ENCODE results near the gene KLHL33. TPM values are rescaled to one million over a fixed set of nuclear protein-coding genes. Genes with fewer than 3 reads are reported as not detected.

The KLHL33 gene
- total RNA-seq, 1 donor from 2014 or later: not detected

- intact Hi-C loops (cut with micrococcal nuclease): no loop called here
- Mint-ChIP-seq H3K4me3 (ENCODE audit: low read depth) (no peak overlapping the region), H3K36me3 (ENCODE audit: low read depth) (no peaks in the 10 kb centered on the region), H3K9me3 (no peaks in the 10 kb centered on the region), H3K27me3 (ENCODE audit: low read depth) (no peaks in the 10 kb centered on the region), H3K4me1 (ENCODE audit: low read depth) (peaks cover 15% of the 10 kb centered on the region), H3K27ac (no peak overlapping the region)
- no peak for DNase-seq (ENCODE audit: low spot score)
These were observed 2.7 kb upstream of the KLHL33 start for GRCh38 chr14:20438664-20439063.

GRCh38 chr14:20436363-20436755, 393 bp upstream of the KLHL33 start:
- DNase-seq (ENCODE audit: low spot score): no peak
- intact Hi-C loops (cut with micrococcal nuclease): no loop called here
- Mint-ChIP-seq H3K4me1 (ENCODE audit: low read depth) (peaks cover 11% of the 10 kb centered on the region), H3K9me3 (no peaks in the 10 kb centered on the region), H3K27ac (no peak overlapping the region), H3K4me3 (ENCODE audit: low read depth) (no peak overlapping the region), H3K27me3 (ENCODE audit: low read depth) (no peaks in the 10 kb centered on the region), H3K36me3 (ENCODE audit: low read depth) (no peaks in the 10 kb centered on the region)

- Mint-ChIP-seq H3K9me3 (no peaks in the 10 kb centered on the region), H3K27ac (no peak overlapping the region), H3K36me3 (ENCODE audit: low read depth) (no peaks in the 10 kb centered on the region)
These were observed 1.0 kb downstream of the KLHL33 start for GRCh38 chr14:20434701-20435581.

GRCh38 chr14:20429801-20430669, 5.9 kb downstream of the KLHL33 start:
- no peak for DNase-seq (ENCODE audit: low spot score)
- H3K27me3 Mint-ChIP-seq (ENCODE audit: low read depth): no peaks in the 10 kb centered on the region
- H3K4me1 Mint-ChIP-seq (ENCODE audit: low read depth): peaks cover 21% of the 10 kb centered on the region
- intact Hi-C loops (cut with micrococcal nuclease): loop anchor here (2.0 kb wide), 1 partner anchor 15 kb away; no protein-coding TSS in a partner anchor
- no peaks in the 10 kb centered on the region for H3K36me3 Mint-ChIP-seq (ENCODE audit: low read depth)
- no peaks in the 10 kb centered on the region for H3K9me3 Mint-ChIP-seq
- no peak overlapping the region for H3K4me3 Mint-ChIP-seq (ENCODE audit: low read depth)
- no peak overlapping the region for H3K27ac Mint-ChIP-seq

More at GRCh38 chr14:20434701-20435581, 1.0 kb downstream of the KLHL33 start:
- Mint-ChIP-seq H3K4me3 (ENCODE audit: low read depth) (no peak overlapping the region), H3K4me1 (ENCODE audit: low read depth) (no peaks in the 10 kb centered on the region), H3K27me3 (ENCODE audit: low read depth) (no peaks in the 10 kb centered on the region)
- no peak for DNase-seq (ENCODE audit: low spot score)
- intact Hi-C loops (cut with micrococcal nuclease): no loop called here

- Mint-ChIP-seq H3K4me3 (ENCODE audit: low read depth) (no peak overlapping the region), H3K36me3 (ENCODE audit: low read depth) (no peaks in the 10 kb centered on the region), H3K27me3 (ENCODE audit: low read depth) (no peaks in the 10 kb centered on the region), H3K27ac (no peak overlapping the region), H3K9me3 (no peaks in the 10 kb centered on the region), H3K4me1 (ENCODE audit: low read depth) (peaks cover 21% of the 10 kb centered on the region)
- intact Hi-C loops (cut with micrococcal nuclease): loop anchor here (2.0 kb wide), 1 partner anchor 14 kb away; no protein-coding TSS in a partner anchor
- no peak for DNase-seq (ENCODE audit: low spot score)
These were observed 7.2 kb downstream of the KLHL33 start for GRCh38 chr14:20428802-20429201.

DNA sequence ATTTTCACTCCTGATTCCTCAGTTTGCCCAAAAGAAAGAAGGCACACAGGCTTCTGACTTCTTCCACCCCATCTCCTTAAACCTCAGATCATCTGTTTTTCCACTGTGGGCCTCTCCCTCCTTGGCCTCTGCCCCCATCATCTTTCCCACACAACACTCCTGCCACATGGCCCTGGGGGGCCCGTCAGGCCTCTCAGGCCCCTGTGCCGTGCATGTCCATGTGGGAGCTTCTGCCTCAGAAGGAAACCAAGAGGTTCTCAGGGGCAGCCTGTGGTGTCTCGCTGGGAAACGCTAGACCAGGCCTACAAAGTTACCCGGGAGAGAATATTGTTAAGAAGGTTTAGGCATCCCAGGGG, 8.0 kb downstream of the KLHL33 start:
- no peak for DNase-seq (ENCODE audit: low spot score)
- H3K9me3 Mint-ChIP-seq: no peaks in the 10 kb centered on the region
- peak overlapping the region; percentile 20 for H3K4me3 Mint-ChIP-seq (ENCODE audit: low read depth)
- peaks cover 21% of the 10 kb centered on the region for H3K4me1 Mint-ChIP-seq (ENCODE audit: low read depth)
- no peaks in the 10 kb centered on the region for H3K27me3 Mint-ChIP-seq (ENCODE audit: low read depth)
- H3K27ac Mint-ChIP-seq: peak overlapping the region; percentile 81
- no peaks in the 10 kb centered on the region for H3K36me3 Mint-ChIP-seq (ENCODE audit: low read depth)
- intact Hi-C loops (cut with micrococcal nuclease): loop anchor here (2.0 kb wide), 1 partner anchor 13 kb away; no protein-coding TSS in a partner anchor

DNA sequence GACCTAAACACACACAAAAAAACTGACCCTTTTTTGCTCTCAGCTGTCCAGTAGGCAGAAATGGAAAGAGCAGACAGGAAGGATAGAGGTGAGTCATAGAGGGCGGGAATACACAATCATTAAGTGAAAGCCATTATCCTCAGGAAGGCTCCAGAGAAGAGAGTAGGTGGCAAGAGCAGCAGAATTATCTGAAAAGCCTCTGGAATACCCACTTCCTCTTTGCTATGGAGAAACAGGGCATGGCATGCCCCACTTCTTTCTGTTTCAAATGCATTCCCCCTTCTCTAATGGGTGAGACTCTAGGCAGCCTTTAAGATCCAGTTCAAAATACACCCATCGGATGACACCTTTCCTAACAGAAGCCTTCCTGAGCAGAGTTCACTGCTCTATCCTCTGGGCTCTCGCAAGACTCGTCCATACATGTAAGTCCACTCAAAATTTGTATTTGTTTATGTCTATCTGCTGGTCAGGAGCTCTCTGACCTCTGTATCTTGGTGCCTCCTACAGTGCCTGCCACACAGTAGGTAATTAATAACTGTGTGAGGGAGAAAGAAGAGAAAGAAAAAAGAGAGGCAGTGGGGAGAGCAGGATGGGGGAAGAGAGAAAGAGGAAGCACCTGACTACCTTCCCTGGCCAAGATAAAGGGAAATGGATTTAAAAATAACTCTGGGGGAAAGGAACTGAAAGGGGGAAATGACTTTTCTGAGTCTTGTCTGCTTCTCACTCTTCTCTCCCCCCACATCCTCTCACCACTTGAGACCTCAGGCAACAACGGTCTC, 8.5 kb downstream of the KLHL33 start:
- H3K27me3 Mint-ChIP-seq (ENCODE audit: low read depth): no peaks in the 10 kb centered on the region
- intact Hi-C loops (cut with micrococcal nuclease): loop anchor here (2.0 kb wide), 1 partner anchor 13 kb away; no protein-coding TSS in a partner anchor
- H3K36me3 Mint-ChIP-seq (ENCODE audit: low read depth): no peaks in the 10 kb centered on the region
- peaks cover 21% of the 10 kb centered on the region for H3K4me1 Mint-ChIP-seq (ENCODE audit: low read depth)
- no peak for DNase-seq (ENCODE audit: low spot score)
- H3K27ac Mint-ChIP-seq: peak overlapping the region; percentile 81
- peak overlapping the region; percentile 27 for H3K4me3 Mint-ChIP-seq (ENCODE audit: low read depth)
- no peaks in the 10 kb centered on the region for H3K9me3 Mint-ChIP-seq

DNA sequence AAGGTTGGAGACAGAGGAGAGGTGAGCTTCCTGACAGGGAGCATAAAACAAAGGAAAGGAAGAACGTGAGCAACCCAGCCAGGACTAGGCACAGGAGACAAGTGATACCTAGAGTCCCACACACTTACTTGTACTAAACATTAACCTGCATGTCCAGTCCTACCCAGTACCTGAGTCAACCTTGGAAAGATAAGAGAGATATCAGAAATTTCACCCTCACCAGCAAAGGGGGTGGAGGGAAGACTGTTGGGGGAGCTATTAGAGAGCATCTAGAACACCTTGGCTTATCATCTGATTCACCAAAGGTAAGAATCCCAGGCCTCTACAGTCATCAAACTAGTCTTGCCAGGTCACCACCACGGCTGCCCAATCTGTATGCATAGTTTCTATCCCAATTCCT, 11.1 kb downstream of the KLHL33 start:
- no peak overlapping the region for H3K4me3 Mint-ChIP-seq (ENCODE audit: low read depth)
- no peaks in the 10 kb centered on the region for H3K9me3 Mint-ChIP-seq
- no peak overlapping the region for H3K27ac Mint-ChIP-seq
- DNase-seq (ENCODE audit: low spot score): no peak
- H3K4me1 Mint-ChIP-seq (ENCODE audit: low read depth): peaks cover 21% of the 10 kb centered on the region
- H3K27me3 Mint-ChIP-seq (ENCODE audit: low read depth): no peaks in the 10 kb centered on the region
- intact Hi-C loops (cut with micrococcal nuclease): no loop called here
- H3K36me3 Mint-ChIP-seq (ENCODE audit: low read depth): no peaks in the 10 kb centered on the region

- DNase-seq (ENCODE audit: low spot score): no peak
- intact Hi-C loops (cut with micrococcal nuclease): no loop called here
- Mint-ChIP-seq H3K4me3 (ENCODE audit: low read depth) (no peak overlapping the region), H3K27ac (no peak overlapping the region), H3K27me3 (ENCODE audit: low read depth) (no peaks in the 10 kb centered on the region), H3K9me3 (no peaks in the 10 kb centered on the region), H3K4me1 (ENCODE audit: low read depth) (peaks cover 12% of the 10 kb centered on the region), H3K36me3 (ENCODE audit: low read depth) (no peaks in the 10 kb centered on the region)
These were observed 13.1 kb downstream of the KLHL33 start for GRCh38 chr14:20422886-20423285.

- Mint-ChIP-seq H3K4me1 (ENCODE audit: low read depth) (peaks cover 4% of the 10 kb centered on the region), H3K27ac (no peak overlapping the region), H3K9me3 (no peaks in the 10 kb centered on the region), H3K36me3 (ENCODE audit: low read depth) (no peaks in the 10 kb centered on the region), H3K27me3 (ENCODE audit: low read depth) (no peaks in the 10 kb centered on the region), H3K4me3 (ENCODE audit: low read depth) (no peak overlapping the region)
- no peak for DNase-seq (ENCODE audit: low spot score)
- intact Hi-C loops (cut with micrococcal nuclease): no loop called here
These were observed 14.7 kb downstream of the KLHL33 start for GRCh38 chr14:20421267-20421666.

GRCh38 chr14:20419419-20419818, 16.5 kb downstream of the KLHL33 start:
- no peaks in the 10 kb centered on the region for H3K27me3 Mint-ChIP-seq (ENCODE audit: low read depth)
- intact Hi-C loops (cut with micrococcal nuclease): loop anchor here (5.0 kb wide), 2 partner anchors 113 to 263 kb away; partner anchors contain the start of gene RNASE4
- H3K27ac Mint-ChIP-seq: no peak overlapping the region
- no peak for DNase-seq (ENCODE audit: low spot score)
- no peak overlapping the region for H3K4me3 Mint-ChIP-seq (ENCODE audit: low read depth)
- no peaks in the 10 kb centered on the region for H3K9me3 Mint-ChIP-seq
- peaks cover 4% of the 10 kb centered on the region for H3K4me1 Mint-ChIP-seq (ENCODE audit: low read depth)
- H3K36me3 Mint-ChIP-seq (ENCODE audit: low read depth): no peaks in the 10 kb centered on the region

- H3K36me3 Mint-ChIP-seq (ENCODE audit: low read depth): no peaks in the 10 kb centered on the region
- H3K4me1 Mint-ChIP-seq (ENCODE audit: low read depth): peaks cover 9% of the 10 kb centered on the region
- no peaks in the 10 kb centered on the region for H3K9me3 Mint-ChIP-seq
- intact Hi-C loops (cut with micrococcal nuclease): loop anchor here (5.0 kb wide), 2 partner anchors 114 to 264 kb away; partner anchors contain the start of gene RNASE4
- no peak overlapping the region for H3K4me3 Mint-ChIP-seq (ENCODE audit: low read depth)
- H3K27ac Mint-ChIP-seq: no peak overlapping the region
- H3K27me3 Mint-ChIP-seq (ENCODE audit: low read depth): no peaks in the 10 kb centered on the region
- DNase-seq (ENCODE audit: low spot score): no peak
These were observed 17.5 kb downstream of the KLHL33 start for GRCh38 chr14:20418501-20418909.
